B cell (primary cell): ENCODE results near the gene ECE1. TPM values are rescaled to one million over a fixed set of nuclear protein-coding genes. Genes with fewer than 3 reads are reported as not detected.
A peak's percentile ranks its signal among the peaks of the same experiment; 100 is the strongest.

ENCODE experiments used
- ATAC-seq: fragments of 200-7000 bp; cut with Tn5 transposase; one replicate; pipeline ENCODE4 v1.10.0; 2021; ENCODE audit warnings: low read depth, mild to moderate bottlenecking, moderate number of reproducible peaks, moderate library complexity
- CTCF ChIA-PET: fragments of 350-600 bp; sonication (Branson Sonifier 250); formaldehyde crosslinking; loops from one replicate; lab custom pipeline; 2021; ENCODE audit warnings: antibody characterized with exemption, inconsistent platforms; lab: Charles Lee
- POLR2A ChIA-PET: fragments of 350-600 bp; sonication (Branson Sonifier 250); formaldehyde crosslinking; loops from one replicate; lab custom pipeline; 2021; ENCODE audit warnings: antibody characterized with exemption; lab: Charles Lee
- DNase-seq: peaks from one replicate; pipeline ENCODE4 v3.0.0; 2013
- H2AFZ ChIP-seq: 2 replicates; pipeline ENCODE4 v1.6.1; 2012; ENCODE audit warnings: mild to moderate bottlenecking, low read depth, low read length; ENCODE audit not compliant: insufficient read depth, poor library complexity, severe bottlenecking
- H3K27ac ChIP-seq, 2 donors: 1 replicate in 1 of 2; 2 replicates in 1 of 2; pipeline ENCODE4 v1.5.1; 2012 to 2013; ENCODE audit warnings: low read length in 2 of 2, mild to moderate bottlenecking in 2 of 2, moderate library complexity in 1 of 2
- H3K27me3 ChIP-seq, 4 experiments: fragments of 200-600 bp in 1 of 4; sonication (generic) in 1 of 4; replicated peaks in 1 of 4; 1 replicate in 2 of 4; 2 replicates in 2 of 4; pipeline versions ENCODE4 v1.6.1 to v1.7.0; 2013 to 2016; ENCODE audit warnings: low read length in 3 of 4, mild to moderate bottlenecking in 2 of 4, mixed read lengths in 1 of 4, moderate library complexity in 1 of 4; ENCODE audit not compliant: insufficient read depth in 4 of 4, control insufficient read depth in 3 of 4; ENCODE audit errors: control extremely low read depth in 1 of 4
- H3K36me3 ChIP-seq, 2 experiments: replicated peaks in 1 of 2; 1 replicate in 1 of 2; 2 replicates in 1 of 2; pipeline versions ENCODE4 v1.6.1 to v1.7.1; 2013; ENCODE audit warnings: low read length in 1 of 2; ENCODE audit not compliant: insufficient read depth in 2 of 2, control insufficient read depth in 1 of 2; ENCODE audit errors: control extremely low read depth in 1 of 2, extremely low read depth in 1 of 2
- H3K4me1 ChIP-seq, 2 donors: fragments of 200-600 bp in 1 of 2; sonication (generic) in 1 of 2; 1 replicate in 1 of 2; 2 replicates in 1 of 2; pipeline versions ENCODE4 v1.5.1 to v1.6.1; 2013 to 2017; ENCODE audit warnings: low read length in 2 of 2; ENCODE audit not compliant: control insufficient read depth in 2 of 2, insufficient read depth in 2 of 2
- H3K4me2 ChIP-seq: replicated peaks from 2 replicates; pipeline ENCODE3; 2012; ENCODE audit warnings: mild to moderate bottlenecking, low read depth, low read length; ENCODE audit not compliant: poor library complexity, severe bottlenecking
- H3K4me3 ChIP-seq, 5 experiments: fragments of 200-600 bp in 1 of 5; sonication (generic) in 1 of 5; 1 replicate in 3 of 5; 2 replicates in 2 of 5; pipeline versions ENCODE4 v1.5.1 to v1.7.0; 2011 to 2016; ENCODE audit warnings: low read length in 4 of 5, mild to moderate bottlenecking in 4 of 5, low read depth in 2 of 5, control low read depth in 1 of 5, moderate library complexity in 1 of 5; ENCODE audit not compliant: insufficient read depth in 1 of 5; ENCODE audit errors: control extremely low read depth in 1 of 5, extremely low read depth in 1 of 5
- H3K79me2 ChIP-seq: fragments of 200-600 bp; sonication (generic); one replicate; pipeline ENCODE4 v1.6.0; 2016; ENCODE audit warnings: low read length; ENCODE audit not compliant: control insufficient read depth, insufficient read depth
- H3K9ac ChIP-seq: fragments of 200-600 bp; sonication (generic); 2 replicates; pipeline ENCODE4 v1.6.1; 2017; ENCODE audit warnings: mild to moderate bottlenecking, low read length, moderate library complexity
- H3K9me3 ChIP-seq, 3 donors: one replicate each; pipeline versions ENCODE4 v1.6.1 to v1.7.1; 2013; ENCODE audit warnings: low read length in 2 of 3; ENCODE audit not compliant: control insufficient read depth in 2 of 3, insufficient read depth in 1 of 3; ENCODE audit errors: control extremely low read depth in 1 of 3
- H4K20me1 ChIP-seq: 2 replicates; pipeline ENCODE4 v1.6.0; 2012; ENCODE audit warnings: mild to moderate bottlenecking, low read length; ENCODE audit not compliant: insufficient read depth, control insufficient read depth, poor library complexity, severe bottlenecking
- H3K27ac Mint-ChIP-seq: one replicate; pipeline ENCODE4 v1.8.0; 2021; ENCODE audit warnings: mixed read lengths
- H3K27me3 Mint-ChIP-seq: one replicate; pipeline ENCODE4 v1.8.0; 2021; ENCODE audit warnings: mixed read lengths
- H3K4me1 Mint-ChIP-seq: one replicate; pipeline ENCODE4 v1.8.0; 2021; ENCODE audit warnings: mixed read lengths
- H3K4me3 Mint-ChIP-seq: one replicate; pipeline ENCODE4 v1.8.0; 2021; ENCODE audit warnings: mixed read lengths
- H3K9me3 Mint-ChIP-seq: one replicate; pipeline ENCODE4 v1.8.0; 2022; ENCODE audit warnings: mixed read lengths; ENCODE audit not compliant: insufficient read depth
- CTCF ChIP-seq: fragments of 200-600 bp; IDR thresholded peaks from one replicate; pipeline ENCODE4 v1.8.0; 2022; ENCODE audit warnings: antibody characterized with exemption, mild to moderate bottlenecking
- EZH2 ChIP-seq: IDR thresholded peaks from 2 replicates; pipeline ENCODE4 v1.6.1; 2012; ENCODE audit warnings: borderline replicate concordance, low read depth, mild to moderate bottlenecking, moderate library complexity, low read length; ENCODE audit not compliant: insufficient read depth, poor library complexity, severe bottlenecking
- WGBS: methylation state at CpG from one replicate; pipeline ENCODE4 v1.1.5; 2013; ENCODE audit warnings: missing lambda C conversion rate; ENCODE audit not compliant: insufficient coverage; 5-methylcytosine and 5-hydroxymethylcytosine counted together
- intact Hi-C: fragments of 100-400 bp; cut with micrococcal nuclease; formaldehyde crosslinking; loops from one replicate; pipeline ENCODE4 v1.10.0; 2022
- polyA plus RNA-seq: library from polyadenylated mRNA; depleted of rRNA; stranded (reverse); fragments of >200 nt; gene quantifications from 2 replicates; pipeline ENCODE4 v1.2.3, GENCODE V29; 2012
- total RNA-seq, 2 donors: library from RNA; stranded (reverse); fragments of 120-200 nt in 1 of 2; gene quantifications; 1 replicate in 1 of 2; 2 replicates in 1 of 2; pipeline versions ENCODE4 v1.2.3 to v1.2.4, GENCODE V29; 2013 to 2022

ECE1 gene
- total and polyA plus RNA-seq, 2 donors (not counting 1 experiment from before 2014, with no cell fraction given) = 46.7 to 133 TPM

GRCh38 chr1:21175324-21175669, 115.0 kb downstream of the ECE1 start:
- ATAC-seq = no peak
- peak overlapping the region; percentile 87 for H3K4me3 Mint-ChIP-seq
- Histone ChIP-seq H3K9me3 (no peaks in the 10 kb centered on the region), H2AFZ (peak overlapping the region; percentile 72), H3K4me1 (peaks cover 16 to 23% of the 10 kb centered on the region in 2 donors), H3K36me3 (peaks cover 2 to 3% of the 10 kb centered on the region in 2 experiments), H4K20me1 (no peaks in the 10 kb centered on the region), H3K4me2 (peak overlapping the region; percentile 86), H3K27ac (peak overlapping the region; percentile 67 to 73), H3K79me2 (peaks cover 36% of the 10 kb centered on the region), H3K9ac (peak overlapping the region; percentile 69), H3K27me3 (no peaks in the 10 kb centered on the region), H3K4me3 (peak overlapping the region; percentile 68 to 83 (median 77))
- ChIA-PET POLR2A (interaction anchor here (0.7 kb wide), 1 partner anchor 96 kb away, joined by 3 read pairs; no protein-coding TSS in a partner anchor), CTCF (interaction anchor here (1.9 to 2.8 kb wide), 2 partner anchors 8 to 19 kb away, joined by 4 to 18 read pairs; no protein-coding TSS in a partner anchor)
- TF ChIP-seq CTCF = no peak
- no peak for TF ChIP-seq EZH2
- H3K27ac Mint-ChIP-seq = peak overlapping the region; percentile 88
- WGBS = no CpG with 5 or more reads among the region's 6 CpGs
- H3K27me3 Mint-ChIP-seq = no peaks in the 10 kb centered on the region
- DNase-seq = peak; percentile 73
- H3K9me3 Mint-ChIP-seq = no peaks in the 10 kb centered on the region
- intact Hi-C loops = loop anchor here (1.0 to 5.0 kb wide), 2 partner anchors 388 to 1293 kb away; partner anchors contain the start of genes HP1BP3 and OTUD3
- peaks cover 36% of the 10 kb centered on the region for H3K4me1 Mint-ChIP-seq

GRCh38 chr1:21174654-21175323, 115.5 kb downstream of the ECE1 start:
- H3K4me3 Mint-ChIP-seq = peak overlapping the region; percentile 87
- H3K9me3 Mint-ChIP-seq = no peaks in the 10 kb centered on the region
- intact Hi-C loops = loop anchor here (1.0 to 5.0 kb wide), 2 partner anchors 387 to 1292 kb away; partner anchors contain the start of genes HP1BP3 and OTUD3
- no peaks in the 10 kb centered on the region for H3K27me3 Mint-ChIP-seq
- peaks cover 36% of the 10 kb centered on the region for H3K4me1 Mint-ChIP-seq
- Histone ChIP-seq H3K27me3 (no peaks in the 10 kb centered on the region), H3K9me3 (no peaks in the 10 kb centered on the region), H3K36me3 (peaks cover 3 to 5% of the 10 kb centered on the region in 2 experiments), H3K4me2 (peak overlapping the region; percentile 86), H3K79me2 (peaks cover 40% of the 10 kb centered on the region), H3K27ac (peak overlapping the region; percentile 40 to 73), H3K9ac (peak overlapping the region; percentile 69), H4K20me1 (no peaks in the 10 kb centered on the region), H3K4me3 (peak overlapping the region; percentile 68 to 83 (median 77)), H2AFZ (no peak overlapping the region), H3K4me1 (peaks cover 16 to 23% of the 10 kb centered on the region in 2 donors)
- no peak for TF ChIP-seq CTCF
- TF ChIP-seq EZH2 = no peak
- WGBS = 70% methylated on average over 5 of the region's 12 CpGs
- no peak for ATAC-seq
- ChIA-PET CTCF (interaction anchor here (1.9 to 2.8 kb wide), 2 partner anchors 9 to 20 kb away, joined by 4 to 18 read pairs; no protein-coding TSS in a partner anchor), POLR2A (no interaction called here)
- DNase-seq = peak; percentile 16
- peak overlapping the region; percentile 88 for H3K27ac Mint-ChIP-seq
